Right atrium auricular region (tissue), 2 donors: ENCODE measurements around the gene TANGO2. TPM values are rescaled to one million over a fixed set of nuclear protein-coding genes. Genes with fewer than 3 reads are reported as not detected.

Source experiments
- DNase-seq: peaks from one replicate; pipeline ENCODE4 v3.0.0-alpha.2; 2019; ENCODE audit warnings: low spot score
- H3K27ac ChIP-seq, 2 donors: fragments of 200-600 bp; sonication (generic); 1 replicate in 1 of 2; 2 replicates in 1 of 2; pipeline ENCODE4 v1.5.1; 2016 to 2019
- H3K27me3 ChIP-seq, 2 donors: fragments of 200-600 bp; sonication (generic); one replicate each; pipeline versions ENCODE4 v1.5.1 to v1.6.0; 2017 to 2019
- H3K36me3 ChIP-seq: fragments of 200-600 bp; sonication (generic); one replicate; pipeline ENCODE4 v1.5.1; 2016
- H3K4me1 ChIP-seq, 2 donors: fragments of 200-600 bp; sonication (generic); one replicate each; pipeline versions ENCODE4 v1.5.1 to v1.6.0; 2017 to 2019
- H3K4me3 ChIP-seq, 2 donors: fragments of 200-600 bp; sonication (generic); 1 replicate in 1 of 2; 2 replicates in 1 of 2; pipeline ENCODE4 v1.5.1; 2017 to 2019; ENCODE audit warnings: mild to moderate bottlenecking in 1 of 2, moderate library complexity in 1 of 2
- H3K9me3 ChIP-seq, 2 donors: fragments of 200-600 bp; sonication (generic); one replicate each; pipeline ENCODE4 v1.5.1; 2019
- total RNA-seq, 2 donors: library from RNA; depleted of rRNA; stranded (reverse); fragments of >200 nt; gene quantifications; one replicate each; pipeline ENCODE4 v1.1.0, GENCODE V29; 2016
- TF ChIP-seq, protein P1 (sequence below), 2 donors: fragments of 200-600 bp; sonication (generic); IDR thresholded peaks; one replicate each; pipeline ENCODE4 v1.5.1; 2019; ENCODE audit warnings: antibody characterized with exemption in 2 of 2

TANGO2 gene
- total RNA-seq, 2 donors from 2014 or later = 95.2 to 101 TPM

DNA sequence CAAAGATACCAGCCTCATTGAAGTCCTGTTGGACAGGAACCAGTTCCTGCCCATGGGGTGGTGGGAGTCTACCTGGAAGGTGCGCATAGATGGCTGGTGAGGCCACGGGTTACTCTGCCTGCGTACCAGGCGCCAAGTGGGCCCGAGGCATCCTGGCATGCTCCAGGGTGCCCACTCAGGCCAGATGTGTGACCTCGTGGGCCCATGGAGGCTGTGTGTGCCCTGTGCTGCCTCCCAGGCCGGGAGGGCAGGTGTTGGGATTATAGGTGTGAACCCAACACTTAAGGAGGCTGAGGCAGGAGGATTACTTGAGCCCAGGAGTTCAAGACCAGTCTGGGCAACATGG, 23.1 kb downstream of the TANGO2 start:
- TF ChIP-seq, protein P1, sequence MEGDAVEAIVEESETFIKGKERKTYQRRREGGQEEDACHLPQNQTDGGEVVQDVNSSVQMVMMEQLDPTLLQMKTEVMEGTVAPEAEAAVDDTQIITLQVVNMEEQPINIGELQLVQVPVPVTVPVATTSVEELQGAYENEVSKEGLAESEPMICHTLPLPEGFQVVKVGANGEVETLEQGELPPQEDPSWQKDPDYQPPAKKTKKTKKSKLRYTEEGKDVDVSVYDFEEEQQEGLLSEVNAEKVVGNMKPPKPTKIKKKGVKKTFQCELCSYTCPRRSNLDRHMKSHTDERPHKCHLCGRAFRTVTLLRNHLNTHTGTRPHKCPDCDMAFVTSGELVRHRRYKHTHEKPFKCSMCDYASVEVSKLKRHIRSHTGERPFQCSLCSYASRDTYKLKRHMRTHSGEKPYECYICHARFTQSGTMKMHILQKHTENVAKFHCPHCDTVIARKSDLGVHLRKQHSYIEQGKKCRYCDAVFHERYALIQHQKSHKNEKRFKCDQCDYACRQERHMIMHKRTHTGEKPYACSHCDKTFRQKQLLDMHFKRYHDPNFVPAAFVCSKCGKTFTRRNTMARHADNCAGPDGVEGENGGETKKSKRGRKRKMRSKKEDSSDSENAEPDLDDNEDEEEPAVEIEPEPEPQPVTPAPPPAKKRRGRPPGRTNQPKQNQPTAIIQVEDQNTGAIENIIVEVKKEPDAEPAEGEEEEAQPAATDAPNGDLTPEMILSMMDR (IDR thresholded peaks at IDR 0.05) = no peak
- Histone ChIP-seq H3K4me1 (no peaks in the 10 kb centered on the region), H3K27ac (no peak overlapping the region), H3K36me3 (peaks cover 63% of the 10 kb centered on the region), H3K9me3 (no peaks in the 10 kb centered on the region), H3K4me3 (no peak overlapping the region), H3K27me3 (no peaks in the 10 kb centered on the region)
- no peak for DNase-seq

DNA sequence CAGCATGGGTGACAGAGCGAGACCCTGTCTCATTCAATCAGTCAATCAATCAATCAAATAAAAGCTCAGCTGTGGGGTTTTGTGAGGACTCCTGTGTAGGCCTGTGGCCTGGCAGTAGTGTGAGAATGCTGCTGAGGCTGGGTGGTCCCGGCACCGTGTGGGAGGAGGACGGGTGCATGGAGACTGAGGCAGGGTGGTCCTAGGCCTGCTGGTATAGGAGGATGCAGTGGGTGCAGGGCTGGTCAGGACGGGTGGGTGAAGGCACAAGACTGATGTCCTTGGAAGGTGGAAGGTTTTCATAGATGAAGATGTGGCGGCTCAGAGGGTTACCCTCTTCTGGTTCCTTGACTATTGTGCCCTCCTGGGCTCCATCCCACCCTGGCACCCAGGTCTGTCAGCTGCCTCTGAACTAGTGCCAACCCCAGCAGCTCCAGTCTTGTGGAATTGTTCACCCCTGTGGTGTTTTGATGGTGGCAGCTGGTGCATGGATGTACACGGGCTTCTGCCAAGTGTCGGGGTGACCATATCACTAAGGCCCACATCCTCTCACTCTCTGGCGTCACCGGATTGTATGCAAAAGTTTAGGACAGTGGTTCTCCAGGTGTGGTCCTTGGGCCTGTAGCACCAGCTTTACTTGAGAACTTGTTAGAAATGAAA, 23.7 kb downstream of the TANGO2 start:
- no peak for DNase-seq
- Histone ChIP-seq H3K9me3 (no peaks in the 10 kb centered on the region), H3K27me3 (no peaks in the 10 kb centered on the region), H3K4me3 (no peak overlapping the region), H3K4me1 (no peaks in the 10 kb centered on the region), H3K27ac (no peak overlapping the region), H3K36me3 (peaks cover 62% of the 10 kb centered on the region)
- TF ChIP-seq, protein P1 (IDR thresholded peaks at IDR 0.05) = no peak

DNA sequence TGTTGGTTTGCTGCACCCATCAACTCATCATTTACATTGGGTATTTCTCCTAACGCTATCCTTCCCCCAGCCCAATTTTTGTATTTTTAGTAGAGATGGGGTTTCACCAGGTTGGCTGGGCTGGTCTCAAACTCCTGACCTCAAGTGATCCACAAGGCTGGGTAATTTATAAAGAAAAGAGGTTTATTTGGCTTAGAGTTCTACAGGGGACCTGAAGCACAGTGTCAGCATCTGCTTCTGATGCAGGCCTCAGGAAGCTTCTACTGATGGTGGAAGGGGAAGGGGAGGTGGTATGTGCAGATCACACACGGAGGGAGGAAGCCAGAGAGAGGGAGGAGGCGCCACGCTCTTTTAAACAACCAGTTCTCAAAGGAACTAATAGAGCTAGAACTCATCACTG, 25.8 kb downstream of the TANGO2 start:
- TF ChIP-seq, protein P1 (IDR thresholded peaks at IDR 0.05) = no peak
- Histone ChIP-seq H3K4me3 (no peak overlapping the region), H3K36me3 (peaks cover 56% of the 10 kb centered on the region), H3K27ac (no peak overlapping the region), H3K4me1 (no peaks in the 10 kb centered on the region), H3K27me3 (no peaks in the 10 kb centered on the region), H3K9me3 (no peaks in the 10 kb centered on the region)
- no peak for DNase-seq

DNA sequence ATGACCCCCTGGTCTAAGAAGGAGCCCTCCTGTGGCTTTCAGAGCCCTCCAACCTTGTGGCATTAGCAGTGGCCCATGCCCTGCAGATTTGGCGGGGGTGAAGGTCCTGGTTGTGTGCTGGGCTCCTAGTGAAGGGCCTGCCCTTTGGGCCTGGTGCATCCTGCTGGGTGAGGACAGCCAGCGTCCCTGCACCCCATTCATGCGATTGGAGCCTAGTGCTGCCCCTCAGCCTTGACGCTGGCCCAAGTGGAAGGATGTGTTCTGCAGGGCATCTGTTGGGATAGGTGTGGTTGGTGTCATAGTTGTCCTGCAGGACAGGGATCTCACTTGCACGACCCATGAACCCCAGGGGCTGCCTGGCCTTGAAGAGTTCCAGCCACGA, 31.0 kb downstream of the TANGO2 start:
- TF ChIP-seq, protein P1 (IDR thresholded peaks at IDR 0.05) = no peak
- no peak for DNase-seq
- H3K27me3 ChIP-seq = no peaks in the 10 kb centered on the region
- no peak overlapping the region for H3K4me3 ChIP-seq
- no peak overlapping the region for H3K27ac ChIP-seq
- H3K4me1 ChIP-seq = no peaks in the 10 kb centered on the region
- peaks cover 81% of the 10 kb centered on the region for H3K36me3 ChIP-seq
- H3K9me3 ChIP-seq = no peaks in the 10 kb centered on the region

DNA sequence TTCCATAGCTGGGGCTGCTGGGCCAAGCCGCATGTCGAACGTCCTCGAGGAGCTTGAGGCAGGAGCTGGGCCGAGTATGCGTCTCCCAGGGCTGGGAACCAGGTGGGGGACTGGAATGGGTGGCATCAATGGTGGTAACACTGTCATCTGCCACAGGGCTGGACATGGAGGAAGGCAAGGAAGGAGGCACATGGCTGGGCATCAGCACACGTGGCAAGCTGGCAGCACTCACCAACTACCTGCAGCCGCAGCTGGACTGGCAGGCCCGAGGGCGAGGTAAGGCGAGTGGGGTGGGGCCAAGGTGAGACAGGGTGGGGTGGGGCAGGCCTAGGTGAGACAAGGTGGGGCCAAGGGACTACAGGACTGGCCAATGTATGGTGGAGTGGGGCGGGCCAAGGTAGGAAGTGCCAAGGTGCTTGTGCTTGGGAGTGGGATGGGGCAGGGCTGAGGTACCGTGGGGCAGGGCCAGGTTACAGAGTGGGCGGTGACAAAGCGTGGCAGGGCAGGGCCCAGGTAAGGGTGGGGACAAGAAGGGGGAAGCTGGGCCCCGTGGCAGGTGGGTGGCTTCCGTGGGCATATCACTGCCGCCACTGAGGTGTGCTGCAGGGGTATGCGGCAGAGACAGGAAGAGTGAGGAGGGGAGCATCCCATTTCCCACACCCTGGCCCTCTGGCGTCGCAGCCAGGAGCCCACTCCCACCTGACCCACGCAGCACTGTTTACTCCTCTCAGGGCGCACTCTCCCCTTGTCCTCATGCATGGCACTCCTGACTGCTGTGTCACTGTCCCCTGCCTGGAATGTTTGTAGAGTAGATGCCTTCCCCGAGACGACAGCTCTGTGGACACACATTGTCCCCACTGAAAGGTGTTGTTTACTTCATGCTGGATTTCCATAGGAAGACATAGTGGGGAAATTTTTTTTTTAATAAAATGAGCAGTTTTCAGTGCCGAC, 31.7 kb downstream of the TANGO2 start:
- TF ChIP-seq, protein P1 (IDR thresholded peaks at IDR 0.05) = no peak
- no peak for DNase-seq
- peaks cover 83% of the 10 kb centered on the region for H3K36me3 ChIP-seq

More for the DNA sequence above, 31.7 kb downstream of the TANGO2 start:
- Histone ChIP-seq H3K4me3 (no peak overlapping the region), H3K9me3 (no peaks in the 10 kb centered on the region), H3K27ac (no peak overlapping the region), H3K4me1 (no peaks in the 10 kb centered on the region), H3K27me3 (no peaks in the 10 kb centered on the region)
